BJ (cell line): ENCODE measurements around the gene MLLT3. TPM values are rescaled to one million over a fixed set of nuclear protein-coding genes. Genes with fewer than 3 reads are reported as not detected.

Source experiments
- CTCF ChIA-PET: fragments of 350-600 bp; formaldehyde crosslinking; extraction: SDS; loops from one replicate; lab custom pipeline; 2021; ENCODE audit warnings: antibody characterized with exemption, inconsistent platforms; lab: Yijun Ruan, JAX
- POLR2A ChIA-PET: fragments of 300-600 bp; sonication (Branson Sonifier 250); formaldehyde crosslinking; extraction: SDS; loops from one replicate; lab custom pipeline; 2021; ENCODE audit warnings: antibody characterized with exemption; lab: Charles Lee
- DNase-seq: peaks from one replicate; pipeline ENCODE4 v3.0.0-alpha.2; 2011; ENCODE audit warnings: low read depth
- H3K27me3 ChIP-seq: 2 replicates; pipeline ENCODE4 v1.6.0; 2011; ENCODE audit warnings: low read length; ENCODE audit not compliant: control insufficient read depth, insufficient read depth
- H3K36me3 ChIP-seq: 2 replicates; pipeline ENCODE4 v1.5.1; 2011; ENCODE audit warnings: low read length; ENCODE audit not compliant: control insufficient read depth, insufficient read depth
- H3K4me3 ChIP-seq: 2 replicates; pipeline ENCODE4 v1.5.1; 2011; ENCODE audit warnings: low read depth, mild to moderate bottlenecking, control low read depth, low read length
- CTCF ChIP-seq: IDR thresholded peaks from 2 replicates; pipeline ENCODE4 v1.5.1; 2011; ENCODE audit warnings: low read depth, mild to moderate bottlenecking, control low read depth, inconsistent platforms, low read length, moderate library complexity; ENCODE audit not compliant: insufficient read depth
- polyA plus RNA-seq: library from polyadenylated mRNA; depleted of rRNA; stranded (reverse); fragments of >200 nt; gene quantifications from 2 replicates; pipeline ENCODE4 v1.2.3, GENCODE V29; 2011

The MLLT3 gene
- polyA plus RNA-seq, 1 experiment = 13.8 TPM

- no peak overlapping the region for H3K4me3 ChIP-seq
- no peak for TF ChIP-seq CTCF
- ChIA-PET CTCF (no interaction called here), POLR2A (no interaction called here)
- H3K27me3 ChIP-seq = no peaks in the 10 kb centered on the region
- H3K36me3 ChIP-seq = no peaks in the 10 kb centered on the region
- no peak for DNase-seq
Observed at GRCh38 chr9:20608582-20608981, 13.7 kb downstream of the MLLT3 start.

GRCh38 chr9:20606652-20607051, 15.6 kb downstream of the MLLT3 start:
- H3K27me3 ChIP-seq = no peaks in the 10 kb centered on the region
- CTCF ChIA-PET = no interaction called here

GRCh38 chr9:20604562-20604961, 17.7 kb downstream of the MLLT3 start:
- DNase-seq = no peak
- CTCF ChIA-PET = interaction anchor here (1.1 to 2.6 kb wide), 5 partner anchors 8 to 336 kb away, joined by 3 to 7 read pairs (median 5); partner anchors contain the start of gene MLLT3
- Histone ChIP-seq H3K36me3 (no peaks in the 10 kb centered on the region), H3K4me3 (peak overlapping the region; percentile 14), H3K27me3 (no peaks in the 10 kb centered on the region)
- no peak for TF ChIP-seq CTCF
- POLR2A ChIA-PET = interaction anchor here (0.6 to 0.7 kb wide), 4 partner anchors 9 to 949 kb away, joined by 3 to 4 read pairs (median 3); no protein-coding TSS in a partner anchor

More at GRCh38 chr9:20606652-20607051, 15.6 kb downstream of the MLLT3 start:
- POLR2A ChIA-PET = no interaction called here
- TF ChIP-seq CTCF = no peak
- H3K4me3 ChIP-seq = no peak overlapping the region
- no peak for DNase-seq
- no peaks in the 10 kb centered on the region for H3K36me3 ChIP-seq

GRCh38 chr9:20603524-20604268, 18.6 kb downstream of the MLLT3 start:
- CTCF ChIA-PET = interaction anchor here (1.1 to 2.6 kb wide), 3 partner anchors 8 to 42 kb away, joined by 3 to 7 read pairs (median 4); no protein-coding TSS in a partner anchor
- POLR2A ChIA-PET = interaction anchor here (0.7 kb wide), 1 partner anchor 322 kb away, joined by 3 read pairs; no protein-coding TSS in a partner anchor
- DNase-seq = no peak
- no peaks in the 10 kb centered on the region for H3K27me3 ChIP-seq
- TF ChIP-seq CTCF = no peak
- H3K4me3 ChIP-seq = no peak overlapping the region
- H3K36me3 ChIP-seq = no peaks in the 10 kb centered on the region

GRCh38 chr9:20601292-20601691, 21.0 kb downstream of the MLLT3 start:
- no peaks in the 10 kb centered on the region for H3K36me3 ChIP-seq
- no peaks in the 10 kb centered on the region for H3K27me3 ChIP-seq
- POLR2A ChIA-PET = interaction anchor here (0.7 kb wide), 1 partner anchor 32 kb away, joined by 3 read pairs; no protein-coding TSS in a partner anchor
- no peak overlapping the region for H3K4me3 ChIP-seq
- no peak for TF ChIP-seq CTCF
- CTCF ChIA-PET = no interaction called here
- no peak for DNase-seq
